AG09309 (cell line): ENCODE results near the gene PIWIL4.

Experiments used
- DNase-seq: peaks from one replicate; pipeline ENCODE4 v3.0.0-alpha.2; 2010; ENCODE audit warnings: low read depth
- H3K4me3 ChIP-seq: 2 replicates; pipeline ENCODE4 v1.5.1; 2011; ENCODE audit warnings: mild to moderate bottlenecking, low read depth, low read length, moderate library complexity; ENCODE audit not compliant: control insufficient read depth
- CTCF ChIP-seq: IDR thresholded peaks from 2 replicates; pipeline ENCODE4 v1.5.1; 2011; ENCODE audit warnings: mild to moderate bottlenecking, low read depth, low read length, inconsistent platforms; ENCODE audit not compliant: insufficient read depth, control insufficient read depth; ENCODE audit errors: missing control alignments

The PIWIL4 gene

GRCh38 chr11:94583213-94583865, 16.2 kb downstream of the PIWIL4 start:
- DNase-seq: no peak
- no peak overlapping the region for H3K4me3 ChIP-seq
- no peak for TF ChIP-seq CTCF

- no peak for TF ChIP-seq CTCF
- H3K4me3 ChIP-seq: no peak overlapping the region
- DNase-seq: no peak
Observed at GRCh38 chr11:94583866-94584500, 16.8 kb downstream of the PIWIL4 start.

GRCh38 chr11:94584978-94585377, 17.8 kb downstream of the PIWIL4 start:
- no peak for TF ChIP-seq CTCF
- H3K4me3 ChIP-seq: no peak overlapping the region
- DNase-seq: no peak

- H3K4me3 ChIP-seq: no peak overlapping the region
- DNase-seq: no peak
- no peak for TF ChIP-seq CTCF
Observed at GRCh38 chr11:94585399-94585798, 18.2 kb downstream of the PIWIL4 start.

- no peak for TF ChIP-seq CTCF
- DNase-seq: no peak
- no peak overlapping the region for H3K4me3 ChIP-seq
Observed at GRCh38 chr11:94586546-94586945, 19.4 kb downstream of the PIWIL4 start.

- DNase-seq: no peak
- no peak for TF ChIP-seq CTCF
- H3K4me3 ChIP-seq: no peak overlapping the region
Observed at GRCh38 chr11:94586978-94587377, 19.8 kb downstream of the PIWIL4 start.
